Mucosa of descending colon (tissue), 3 donors: Measurements from ENCODE around the gene NRG3. TPM values are rescaled to one million over a fixed set of nuclear protein-coding genes. Genes with fewer than 3 reads are reported as not detected.

Source experiments
- ATAC-seq: fragments of 200-7000 bp; cut with Tn5 transposase; one replicate; pipeline ENCODE4 v1.9.1; 2020; ENCODE audit warnings: mild to moderate bottlenecking, moderate library complexity
- DNase-seq, 3 donors: peaks; one replicate each; pipeline ENCODE4 v3.0.0-alpha.2; 2020
- H3K36me3 ChIP-seq: fragments of 200-600 bp; one replicate; pipeline ENCODE4 v1.8.0; 2021; ENCODE audit warnings: low read depth, mild to moderate bottlenecking
- H3K4me1 ChIP-seq: fragments of 200-600 bp; one replicate; pipeline ENCODE4 v1.8.0; 2021; ENCODE audit warnings: low read depth, mild to moderate bottlenecking
- H3K4me3 ChIP-seq: fragments of 200-600 bp; one replicate; pipeline ENCODE4 v1.8.0; 2021; ENCODE audit warnings: mild to moderate bottlenecking
- H3K9me3 ChIP-seq: fragments of 200-600 bp; one replicate; pipeline ENCODE4 v1.8.0; 2021; ENCODE audit warnings: mild to moderate bottlenecking
- intact Hi-C, 2 donors: fragments of 100-400 bp; cut with DNase I in 1 of 2; cut with micrococcal nuclease in 1 of 2; formaldehyde crosslinking; loops; one replicate each; pipeline versions ENCODE4 v1.11.0 to v1.11.1; 2022; cut with DNase I, micrococcal nuclease
- total RNA-seq, 3 donors: library from RNA; stranded (reverse); fragmentation: NEBNext Ultra II Directional in 2 of 3; extraction: Animal tissue kit (Norgen Biotek cat#: 25700) in 2 of 3; gene quantifications; one replicate each; pipeline versions ENCODE4 v1.2.1 to v1.2.4, GENCODE V29; 2021 to 2023
- TF ChIP-seq, protein P1 (sequence below): fragments of 200-600 bp; IDR thresholded peaks from one replicate; pipeline ENCODE4 v1.8.0; 2022; ENCODE audit warnings: antibody characterized with exemption, mild to moderate bottlenecking
- donor health status: DM: no; HTN: no; CAD: no; lungs with moderate emphysema.
- donor health status: DM: no; HTN: no; CAD: no.
- donor health status: DM: no; HTN: yes; CAD: no.

Gene NRG3
- total RNA-seq, 3 donors from 2014 or later: 0.12 to 0.73 (median 0.23) TPM

DNA sequence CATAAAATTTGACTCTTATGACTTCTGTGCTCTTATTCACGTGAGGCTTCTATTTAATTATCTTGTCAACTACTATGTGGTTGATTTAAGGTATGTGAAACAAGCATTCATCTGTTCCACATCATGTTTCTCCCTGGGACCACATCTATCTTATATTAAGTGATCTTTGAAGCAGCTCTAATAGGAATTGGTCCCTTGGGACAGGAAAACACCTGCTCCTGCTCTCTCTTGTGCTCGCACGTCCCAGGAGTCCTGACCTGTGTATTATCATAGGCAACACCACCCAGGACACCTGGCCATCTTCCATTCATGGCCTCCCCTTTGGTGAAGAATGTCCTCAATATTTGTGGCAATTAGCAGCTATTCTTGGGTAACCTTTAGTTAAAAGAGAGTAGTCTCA, 269.2 kb downstream of the NRG3 start:
- no peak for ATAC-seq
- intact Hi-C loops: no loop called here

DNA sequence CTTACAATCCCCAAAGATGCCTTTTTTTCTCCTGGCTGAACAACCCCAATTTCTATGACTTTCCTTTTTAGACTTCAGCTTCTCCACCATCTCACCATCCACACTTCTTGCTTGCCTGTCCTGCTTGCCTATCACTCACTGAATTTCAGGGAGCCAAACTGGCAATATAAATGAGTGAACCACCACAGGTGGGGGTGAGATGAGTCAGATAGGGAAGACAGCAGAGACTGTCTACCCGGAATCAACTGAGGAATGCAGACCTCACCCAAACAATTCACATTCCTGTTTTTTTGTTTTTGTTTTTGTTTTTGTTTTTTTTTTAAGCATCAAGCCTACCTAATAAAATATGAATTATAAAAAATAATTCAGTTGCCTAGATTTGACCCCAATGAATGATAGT, 273.8 kb downstream of the NRG3 start:
- TF ChIP-seq, protein P1, sequence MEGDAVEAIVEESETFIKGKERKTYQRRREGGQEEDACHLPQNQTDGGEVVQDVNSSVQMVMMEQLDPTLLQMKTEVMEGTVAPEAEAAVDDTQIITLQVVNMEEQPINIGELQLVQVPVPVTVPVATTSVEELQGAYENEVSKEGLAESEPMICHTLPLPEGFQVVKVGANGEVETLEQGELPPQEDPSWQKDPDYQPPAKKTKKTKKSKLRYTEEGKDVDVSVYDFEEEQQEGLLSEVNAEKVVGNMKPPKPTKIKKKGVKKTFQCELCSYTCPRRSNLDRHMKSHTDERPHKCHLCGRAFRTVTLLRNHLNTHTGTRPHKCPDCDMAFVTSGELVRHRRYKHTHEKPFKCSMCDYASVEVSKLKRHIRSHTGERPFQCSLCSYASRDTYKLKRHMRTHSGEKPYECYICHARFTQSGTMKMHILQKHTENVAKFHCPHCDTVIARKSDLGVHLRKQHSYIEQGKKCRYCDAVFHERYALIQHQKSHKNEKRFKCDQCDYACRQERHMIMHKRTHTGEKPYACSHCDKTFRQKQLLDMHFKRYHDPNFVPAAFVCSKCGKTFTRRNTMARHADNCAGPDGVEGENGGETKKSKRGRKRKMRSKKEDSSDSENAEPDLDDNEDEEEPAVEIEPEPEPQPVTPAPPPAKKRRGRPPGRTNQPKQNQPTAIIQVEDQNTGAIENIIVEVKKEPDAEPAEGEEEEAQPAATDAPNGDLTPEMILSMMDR: no peak
- H3K4me3 ChIP-seq: no peak overlapping the region
- intact Hi-C loops: no loop called here
- H3K9me3 ChIP-seq: no peaks in the 10 kb centered on the region
- ATAC-seq: no peak
- H3K36me3 ChIP-seq: no peaks in the 10 kb centered on the region
- H3K4me1 ChIP-seq: no peaks in the 10 kb centered on the region
- no peak for DNase-seq

More for the DNA sequence above, 269.2 kb downstream of the NRG3 start:
- TF ChIP-seq, protein P1: no peak
- no peak for DNase-seq
- H3K9me3 ChIP-seq: no peaks in the 10 kb centered on the region
- no peaks in the 10 kb centered on the region for H3K4me1 ChIP-seq
- no peak overlapping the region for H3K4me3 ChIP-seq
- H3K36me3 ChIP-seq: no peaks in the 10 kb centered on the region

DNA sequence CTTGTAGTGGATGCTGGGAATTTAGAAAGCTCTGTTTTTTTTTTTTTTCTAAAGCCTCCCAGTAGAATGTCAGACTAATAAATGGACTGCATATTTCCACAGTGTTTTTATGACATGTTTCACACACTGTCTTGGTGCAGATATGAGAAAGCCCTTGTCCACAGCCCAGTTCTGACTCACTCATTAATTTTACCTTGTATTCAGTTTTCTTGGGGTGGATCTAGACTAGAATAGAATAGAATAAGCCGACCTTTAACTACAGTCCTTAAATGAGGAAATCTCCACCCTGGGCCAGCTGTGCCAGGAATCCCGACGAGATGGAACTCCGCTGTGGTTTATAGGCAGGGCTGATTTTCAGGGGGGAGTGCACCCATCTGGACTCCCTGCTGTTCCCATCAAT, 274.7 kb downstream of the NRG3 start:
- TF ChIP-seq, protein P1: no peak
- Histone ChIP-seq H3K4me1 (no peaks in the 10 kb centered on the region), H3K36me3 (no peaks in the 10 kb centered on the region), H3K4me3 (no peak overlapping the region), H3K9me3 (no peaks in the 10 kb centered on the region)
- intact Hi-C loops: no loop called here
- no peak for ATAC-seq
- DNase-seq: no peak

DNA sequence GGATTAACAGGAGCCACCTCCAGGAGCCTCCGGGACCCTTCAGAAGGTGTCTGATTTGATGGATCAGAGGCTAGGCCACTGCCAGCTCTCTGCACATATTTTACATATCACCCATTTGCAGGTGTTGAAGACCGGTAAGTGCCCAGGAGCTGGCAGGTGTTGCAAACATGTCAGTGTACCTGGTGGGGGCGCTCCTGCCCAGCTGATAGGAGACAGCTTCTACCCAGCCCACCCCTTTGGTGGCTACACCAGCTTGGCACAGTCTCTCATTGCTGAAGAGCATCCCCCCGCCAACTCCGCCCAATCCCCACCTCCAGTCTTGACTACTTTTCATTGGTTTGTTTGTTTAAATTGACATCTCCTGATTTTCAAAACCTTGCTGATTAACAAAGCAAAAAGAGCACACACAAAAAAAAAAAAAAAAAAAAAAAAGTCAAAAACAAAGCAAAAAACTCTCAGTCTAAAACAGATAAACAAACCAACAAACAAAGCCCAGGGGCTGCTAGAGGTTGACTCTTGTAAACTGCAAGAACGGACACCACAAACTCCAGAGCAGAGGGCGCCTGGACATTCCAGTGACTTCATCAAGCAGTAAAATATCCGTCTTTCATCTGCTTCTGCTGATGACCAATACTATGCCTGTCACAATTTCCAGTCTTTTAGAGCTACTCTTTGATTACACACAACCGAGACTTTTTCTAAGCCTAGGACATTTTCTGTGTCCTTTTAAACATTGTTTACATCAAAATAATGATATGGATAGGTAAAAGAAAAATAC, 275.3 kb downstream of the NRG3 start:
- ATAC-seq (no peak), DNase-seq (peak in 2 of 3 donors; percentile 3 to 31)
- Histone ChIP-seq H3K9me3 (no peaks in the 10 kb centered on the region), H3K4me3 (no peak overlapping the region), H3K4me1 (no peaks in the 10 kb centered on the region), H3K36me3 (no peaks in the 10 kb centered on the region)
- intact Hi-C loops: no loop called here
- TF ChIP-seq, protein P1: no peak

DNA sequence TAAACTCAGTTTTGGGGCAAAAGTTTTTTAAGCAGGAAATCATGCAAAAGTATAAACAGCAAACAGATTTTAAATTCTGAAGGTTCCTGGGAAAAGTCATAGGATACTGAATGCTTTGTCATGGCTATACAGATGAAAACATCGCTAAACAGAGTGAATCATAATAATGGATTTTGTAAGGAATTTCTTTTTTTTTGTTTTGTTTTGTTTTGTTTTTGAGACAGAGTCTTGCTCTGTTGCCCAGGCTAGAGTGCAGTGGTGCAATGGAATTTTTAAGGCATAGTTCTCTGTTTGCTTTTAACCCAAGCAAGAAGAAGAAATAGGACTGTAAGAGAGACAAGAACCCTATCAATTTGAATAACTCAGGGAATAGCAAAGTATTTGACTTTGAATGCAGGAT, 285.3 kb downstream of the NRG3 start:
- no peak for DNase-seq

More for the DNA sequence above, 285.3 kb downstream of the NRG3 start:
- no peak overlapping the region for H3K4me3 ChIP-seq
- TF ChIP-seq, protein P1: no peak
- no peaks in the 10 kb centered on the region for H3K9me3 ChIP-seq
- no peaks in the 10 kb centered on the region for H3K36me3 ChIP-seq
- ATAC-seq: no peak
- intact Hi-C loops: no loop called here
- no peaks in the 10 kb centered on the region for H3K4me1 ChIP-seq
